HG03095 (cell line): ENCODE data around the gene ACBD3.
"Not testable (repeated sequence)": the region's sequence is repeated elsewhere in the genome, so short reads cannot be mapped to it uniquely, and the experiment has no call there.

Experiments used
- ATAC-seq: cut with Tn5 transposase; IDR thresholded peaks from one replicate; pipeline ENCODE4 v1.9.1; 2021; ENCODE audit warnings: moderate library complexity; ENCODE audit not compliant: unreplicated experiment

The ACBD3 gene

GRCh38 chr1:226186124-226187018 is at the start of gene ACBD3:
Gene ACBD3 (minus strand): TSS chr1:226186741. CDS start chr1:226186675, 66 bp downstream.
- peak; percentile 96 for ATAC-seq

- ATAC-seq, result no peak
These were observed 47.3 kb upstream of the ACBD3 start for GRCh38 chr1:226233806-226234205.

- ATAC-seq, result no peak
These were observed 46.8 kb upstream of the ACBD3 start for GRCh38 chr1:226233293-226233692.

- ATAC-seq, result no peak
These were observed 40.1 kb upstream of the ACBD3 start for GRCh38 chr1:226226601-226227000.

GRCh38 chr1:226223786-226224244 is 37.3 kb upstream of the ACBD3 start:
- ATAC-seq, result peak; percentile 61

- ATAC-seq, result peak; percentile 46
These were observed 36.7 kb upstream of the ACBD3 start, which contains the start of gene MIXL1 for GRCh38 chr1:226223157-226223785. Gene MIXL1 (plus strand): TSS chr1:226223664. CDS start chr1:226223682, 18 bp downstream.

- no peak for ATAC-seq
These were observed 36.1 kb upstream of the ACBD3 start for GRCh38 chr1:226222686-226223085.

- ATAC-seq, result no peak
These were observed 34.1 kb upstream of the ACBD3 start for GRCh38 chr1:226220473-226221189.

- no peak for ATAC-seq
These were observed 30.7 kb upstream of the ACBD3 start for GRCh38 chr1:226217273-226217672.

- ATAC-seq, result no peak
These were observed 29.5 kb upstream of the ACBD3 start for GRCh38 chr1:226216056-226216455.

GRCh38 chr1:226215239-226215638 is 28.7 kb upstream of the ACBD3 start:
- no peak for ATAC-seq

GRCh38 chr1:226212545-226212944 is 26.0 kb upstream of the ACBD3 start:
- ATAC-seq, result no peak

GRCh38 chr1:226211181-226211821 is 24.8 kb upstream of the ACBD3 start:
- ATAC-seq, result no peak

GRCh38 chr1:226210571-226211176 is 24.1 kb upstream of the ACBD3 start:
- ATAC-seq, result no peak

GRCh38 chr1:226209307-226210059 is 22.9 kb upstream of the ACBD3 start:
- no peak for ATAC-seq

GRCh38 chr1:226207048-226207447 is 20.5 kb upstream of the ACBD3 start:
- no peak for ATAC-seq

- ATAC-seq, result no peak
These were observed 17.7 kb upstream of the ACBD3 start for GRCh38 chr1:226204198-226204597.

- no peak for ATAC-seq
These were observed 17.1 kb upstream of the ACBD3 start for GRCh38 chr1:226203655-226204054.

- ATAC-seq, result no peak
These were observed 16.7 kb upstream of the ACBD3 start for GRCh38 chr1:226203240-226203639.

- ATAC-seq, result not testable (repeated sequence)
These were observed 16.1 kb upstream of the ACBD3 start for GRCh38 chr1:226202666-226203065.
